Stimulated activated CD8-positive, alpha-beta memory T cell treated with anti-CD3 and anti-CD28 coated beads, Interleukin-4, amount 100 ng/mL, for 1 hour (primary cell): ENCODE data around the gene SENP2.
"Not testable (repeated sequence)": the region's sequence is repeated elsewhere in the genome, so short reads cannot be mapped to it uniquely, and the experiment has no call there.

Experiments
- DNase-seq, 2 donors: peaks; one replicate each; pipeline ENCODE4 v3.0.0-alpha.2; 2020; ENCODE audit warnings: low read depth in 2 of 2, low spot score in 1 of 2

The SENP2 gene

GRCh38 chr3:185646382-185647133, 60.5 kb downstream of the SENP2 start:
- DNase-seq: no peak

- DNase-seq: no peak
These were observed 61.2 kb downstream of the SENP2 start for GRCh38 chr3:185647134-185647879.

- DNase-seq: no peak
These were observed 61.8 kb downstream of the SENP2 start for GRCh38 chr3:185647880-185648210.

GRCh38 chr3:185648396-185648795, 62.3 kb downstream of the SENP2 start:
- DNase-seq: no peak

- DNase-seq: no peak
These were observed 63.3 kb downstream of the SENP2 start for GRCh38 chr3:185649414-185649813.

GRCh38 chr3:185651971-185652370, 65.9 kb downstream of the SENP2 start:
- DNase-seq: no peak

GRCh38 chr3:185653949-185654757, 68.1 kb downstream of the SENP2 start:
- DNase-seq: no peak

GRCh38 chr3:185654758-185655145, 68.7 kb downstream of the SENP2 start:
- no peak for DNase-seq

- no peak for DNase-seq
These were observed 69.6 kb downstream of the SENP2 start for GRCh38 chr3:185655426-185656320.

- no peak for DNase-seq
These were observed 70.3 kb downstream of the SENP2 start for GRCh38 chr3:185656321-185656840.

- DNase-seq: no peak
These were observed 71.1 kb downstream of the SENP2 start for GRCh38 chr3:185657211-185657610.

- DNase-seq: no peak
These were observed 71.8 kb downstream of the SENP2 start for GRCh38 chr3:185657691-185658503.

- DNase-seq: no peak
These were observed 72.4 kb downstream of the SENP2 start for GRCh38 chr3:185658504-185658912.

GRCh38 chr3:185658943-185659342, 72.8 kb downstream of the SENP2 start:
- DNase-seq: no peak

- peak in 1 of 2 donors; percentile 31 for DNase-seq
These were observed 74.1 kb downstream of the SENP2 start for GRCh38 chr3:185659942-185660921.

- DNase-seq: not testable (repeated sequence)
These were observed 75.2 kb downstream of the SENP2 start for GRCh38 chr3:185661296-185661695.

GRCh38 chr3:185661772-185662171, 75.7 kb downstream of the SENP2 start:
- no peak for DNase-seq

GRCh38 chr3:185663929-185664328, 77.8 kb downstream of the SENP2 start:
- DNase-seq: no peak

- DNase-seq: no peak
These were observed 81.5 kb downstream of the SENP2 start for GRCh38 chr3:185667574-185667973.
